Activated CD4-positive, alpha-beta T cell treated with anti-CD3 and anti-CD28 coated beads, Interleukin-2, amount 50 U/mL, for 1 hour (primary cell): ENCODE measurements around the gene IDUA.
"Not testable (repeated sequence)": the region's sequence is repeated elsewhere in the genome, so short reads cannot be mapped to it uniquely, and the experiment has no call there.

Source experiments
- DNase-seq: peaks from one replicate; pipeline ENCODE4 v3.0.0-alpha.2; 2020

The IDUA gene

GRCh38 chr4:988726-989721 is 2.2 kb downstream of the IDUA start:
- no peak for DNase-seq

GRCh38 chr4:989722-990471 is 3.1 kb downstream of the IDUA start:
- DNase-seq: no peak

GRCh38 chr4:990746-991367 is 4.0 kb downstream of the IDUA start:
- no peak for DNase-seq

- DNase-seq: no peak
Observed at GRCh38 chr4:991451-992296, 4.8 kb downstream of the IDUA start.

- DNase-seq: no peak
Observed at GRCh38 chr4:992297-993110, 5.7 kb downstream of the IDUA start.

GRCh38 chr4:993111-994029 is 6.5 kb downstream of the IDUA start, which contains the start of gene SLC26A1:
Gene SLC26A1 (minus strand): TSS chr4:993404. CDS start chr4:991703, 1,701 bp downstream.
- no peak for DNase-seq

- DNase-seq: no peak
Observed at GRCh38 chr4:995311-996026, 8.6 kb downstream of the IDUA start.

GRCh38 chr4:996030-996996 is 9.5 kb downstream of the IDUA start:
- no peak for DNase-seq

GRCh38 chr4:996997-997374 is 10.1 kb downstream of the IDUA start:
- DNase-seq: no peak

GRCh38 chr4:997375-998071 is 10.7 kb downstream of the IDUA start:
- DNase-seq: no peak

GRCh38 chr4:998096-998691 is 11.3 kb downstream of the IDUA start:
- no peak for DNase-seq

GRCh38 chr4:999240-999863 is 12.5 kb downstream of the IDUA start:
- not testable (repeated sequence) for DNase-seq

GRCh38 chr4:999882-1000425 is 13.1 kb downstream of the IDUA start:
- no peak for DNase-seq

- no peak for DNase-seq
Observed at GRCh38 chr4:1000686-1001260, 13.9 kb downstream of the IDUA start.

- no peak for DNase-seq
Observed at GRCh38 chr4:1001561-1002130, 14.8 kb downstream of the IDUA start.

- no peak for DNase-seq
Observed at GRCh38 chr4:1002131-1002630, 15.3 kb downstream of the IDUA start.
